ENCODE results near the gene POLR2J.

DNA sequence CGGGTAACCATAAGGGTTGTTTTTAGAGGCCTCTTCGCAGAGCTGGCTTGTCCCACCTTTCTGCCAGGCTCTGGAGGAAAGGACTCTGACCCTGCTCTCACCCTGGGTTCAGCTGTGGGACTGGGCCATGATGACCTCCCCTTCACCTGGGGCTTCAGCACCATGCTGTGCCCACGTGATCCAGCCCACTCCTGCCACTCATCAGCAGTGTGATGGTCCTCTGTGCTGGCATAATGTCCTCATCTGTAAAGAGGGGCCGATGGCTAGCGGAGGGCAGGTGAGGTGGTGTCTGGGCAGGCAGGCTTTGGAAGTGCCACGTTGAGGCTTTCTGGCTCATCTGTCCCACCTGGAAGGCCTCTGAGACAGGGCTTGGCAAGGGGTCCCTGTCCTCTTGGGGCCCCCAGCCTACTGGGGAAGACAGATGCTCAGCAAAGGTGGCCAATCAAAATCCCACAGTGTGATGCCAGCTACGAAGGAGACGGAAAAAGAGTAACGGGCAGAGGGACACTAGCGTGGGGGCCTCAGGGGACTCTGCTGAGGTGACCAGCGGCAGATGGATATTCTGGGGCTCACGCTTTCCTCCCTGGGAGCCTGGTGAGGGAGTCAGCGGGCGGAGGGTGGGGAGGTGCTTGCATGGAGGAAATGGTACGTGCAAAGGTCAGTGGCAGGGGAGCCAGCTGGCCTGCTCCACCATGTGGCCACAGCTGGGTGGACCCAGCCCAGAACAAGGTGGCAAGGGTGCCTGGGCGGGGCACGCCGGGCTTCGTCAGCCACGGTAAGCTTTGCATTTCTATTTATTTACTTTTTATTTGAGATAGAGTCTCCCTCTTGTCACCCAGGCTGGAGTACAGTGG lies 8.5 kb downstream of the POLR2J start:
- TF ChIP-seq, protein P1, sequence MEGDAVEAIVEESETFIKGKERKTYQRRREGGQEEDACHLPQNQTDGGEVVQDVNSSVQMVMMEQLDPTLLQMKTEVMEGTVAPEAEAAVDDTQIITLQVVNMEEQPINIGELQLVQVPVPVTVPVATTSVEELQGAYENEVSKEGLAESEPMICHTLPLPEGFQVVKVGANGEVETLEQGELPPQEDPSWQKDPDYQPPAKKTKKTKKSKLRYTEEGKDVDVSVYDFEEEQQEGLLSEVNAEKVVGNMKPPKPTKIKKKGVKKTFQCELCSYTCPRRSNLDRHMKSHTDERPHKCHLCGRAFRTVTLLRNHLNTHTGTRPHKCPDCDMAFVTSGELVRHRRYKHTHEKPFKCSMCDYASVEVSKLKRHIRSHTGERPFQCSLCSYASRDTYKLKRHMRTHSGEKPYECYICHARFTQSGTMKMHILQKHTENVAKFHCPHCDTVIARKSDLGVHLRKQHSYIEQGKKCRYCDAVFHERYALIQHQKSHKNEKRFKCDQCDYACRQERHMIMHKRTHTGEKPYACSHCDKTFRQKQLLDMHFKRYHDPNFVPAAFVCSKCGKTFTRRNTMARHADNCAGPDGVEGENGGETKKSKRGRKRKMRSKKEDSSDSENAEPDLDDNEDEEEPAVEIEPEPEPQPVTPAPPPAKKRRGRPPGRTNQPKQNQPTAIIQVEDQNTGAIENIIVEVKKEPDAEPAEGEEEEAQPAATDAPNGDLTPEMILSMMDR (IDR thresholded peaks at IDR 0.05): peak in 3 of 6 experiments; percentile 18 to 38 (median 28)
- no peak for TF ChIP-seq POLR2A (IDR thresholded peaks at IDR 0.05)
